Activated CD8-positive, alpha-beta memory T cell treated with anti-CD3 and anti-CD28 coated beads, Interleukin-2, amount 50 U/mL, for 1 hour (primary cell): ENCODE measurements around the gene CFB.
A peak's percentile ranks its signal among the peaks of the same experiment; 100 is the strongest.
"Not testable (repeated sequence)": the region's sequence is repeated elsewhere in the genome, so short reads cannot be mapped to it uniquely, and the experiment has no call there.

ENCODE experiments used
- DNase-seq: peaks from one replicate; pipeline ENCODE4 v3.0.0-alpha.2; 2020; ENCODE audit errors: extremely low read depth

CFB gene

GRCh38 chr6:31970604-31971271 is 24.8 kb downstream of the CFB start:
- no peak for DNase-seq

DNA sequence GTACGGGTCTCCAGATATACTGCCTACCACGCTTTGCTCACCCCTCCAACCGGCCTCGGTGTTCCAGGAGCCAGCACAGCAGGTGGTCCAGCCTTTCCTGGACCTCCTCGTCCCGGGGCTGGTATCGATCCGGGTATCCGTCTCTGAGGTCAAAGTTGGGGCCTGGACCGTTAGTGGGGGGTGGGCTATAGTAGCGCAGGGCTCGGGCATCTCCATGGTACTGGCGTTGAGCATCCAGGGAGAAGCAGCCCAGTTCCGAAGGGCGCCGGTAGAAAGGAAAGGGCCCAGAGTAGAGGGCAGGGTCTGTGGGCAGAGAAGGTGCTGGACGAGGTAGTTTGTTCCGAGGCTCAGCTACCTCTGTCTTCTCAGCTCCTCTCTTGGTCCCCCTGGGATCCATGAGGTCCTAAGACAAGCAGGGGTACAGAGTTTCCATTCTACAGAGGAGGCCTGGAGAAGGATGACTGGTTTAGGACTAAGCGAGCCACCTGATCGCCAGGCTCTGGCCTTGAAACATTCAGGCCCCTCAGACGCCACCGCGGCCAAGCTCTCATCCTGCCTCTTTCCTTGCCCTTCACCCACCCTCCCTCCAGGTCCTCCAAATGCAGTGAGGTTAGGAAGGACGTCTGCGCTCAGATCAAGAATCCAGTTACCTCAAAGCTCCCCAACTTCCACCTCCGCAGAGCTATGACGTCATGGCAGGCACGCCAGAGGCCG is 25.5 kb downstream of the CFB start:
- no peak for DNase-seq

- peak; percentile 99 for DNase-seq
Observed at GRCh38 chr6:31971993-31972708, 26.3 kb downstream of the CFB start, which contains the start of gene DXO. DXO (minus strand) TSS chr6:31972138; CDS start chr6:31971675, 463 bp downstream.

DNA sequence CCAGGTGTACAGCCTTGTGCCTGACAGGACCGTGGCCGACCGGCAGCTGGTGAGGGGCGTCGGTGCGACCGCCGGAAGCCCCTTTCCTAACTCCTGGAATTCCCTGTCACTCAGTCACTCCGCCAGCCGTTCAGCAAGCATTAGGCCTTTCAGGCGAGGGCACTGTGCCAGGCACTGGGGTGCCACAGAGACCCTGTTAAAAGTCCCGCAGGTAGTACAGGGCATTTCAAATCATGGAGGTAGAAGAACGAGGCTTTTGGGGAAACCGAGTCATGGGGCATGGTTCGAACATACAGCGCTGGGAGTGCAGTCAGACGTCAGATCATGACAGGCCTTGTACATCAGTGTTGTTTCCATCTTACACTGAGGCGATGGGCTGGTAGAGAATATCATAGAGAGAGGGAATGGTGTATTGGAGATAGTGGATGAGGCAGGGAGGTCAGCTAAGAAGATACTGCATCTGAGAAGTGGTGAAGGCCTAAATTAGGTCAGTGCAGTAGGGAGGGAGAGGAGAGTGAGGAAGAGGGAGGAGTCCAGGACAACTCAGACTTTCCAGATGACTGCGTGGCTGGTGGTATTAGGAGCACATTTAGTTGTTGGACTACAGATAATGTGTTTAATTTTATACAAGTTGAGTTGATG is 26.9 kb downstream of the CFB start:
- DNase-seq = no peak

- DNase-seq = not testable (repeated sequence)
Observed at GRCh38 chr6:31976065-31976464, 30.2 kb downstream of the CFB start.

DNA sequence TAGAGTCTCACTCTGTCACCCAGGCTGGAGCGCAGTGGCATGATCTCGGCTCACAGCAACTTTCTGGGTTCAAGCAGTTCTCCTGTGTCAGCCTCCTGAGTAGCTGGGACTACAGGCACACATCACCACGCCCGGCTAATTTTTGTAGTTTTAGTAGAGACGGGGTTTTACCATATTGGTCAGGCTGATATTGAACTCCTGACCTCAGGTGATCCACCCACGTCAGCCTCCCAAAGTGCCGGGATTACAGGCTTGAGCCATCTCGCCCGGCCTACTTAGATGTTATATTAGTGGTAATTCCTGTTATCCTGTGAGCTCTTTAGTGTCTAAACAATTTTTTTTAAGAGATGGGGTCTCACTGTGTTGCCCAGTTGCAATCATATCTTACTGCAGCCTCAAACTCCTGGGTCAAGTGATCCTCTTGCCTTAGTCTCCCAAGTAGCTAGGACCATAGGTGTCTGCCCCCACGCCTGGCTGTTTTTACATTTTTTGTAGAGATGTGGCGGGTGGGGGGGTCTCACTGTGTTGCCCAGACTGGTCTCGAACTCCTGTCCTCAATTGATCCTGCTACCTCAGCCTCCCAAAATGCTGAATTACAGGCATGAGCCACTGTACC is 32.0 kb downstream of the CFB start:
- DNase-seq = no peak

DNA sequence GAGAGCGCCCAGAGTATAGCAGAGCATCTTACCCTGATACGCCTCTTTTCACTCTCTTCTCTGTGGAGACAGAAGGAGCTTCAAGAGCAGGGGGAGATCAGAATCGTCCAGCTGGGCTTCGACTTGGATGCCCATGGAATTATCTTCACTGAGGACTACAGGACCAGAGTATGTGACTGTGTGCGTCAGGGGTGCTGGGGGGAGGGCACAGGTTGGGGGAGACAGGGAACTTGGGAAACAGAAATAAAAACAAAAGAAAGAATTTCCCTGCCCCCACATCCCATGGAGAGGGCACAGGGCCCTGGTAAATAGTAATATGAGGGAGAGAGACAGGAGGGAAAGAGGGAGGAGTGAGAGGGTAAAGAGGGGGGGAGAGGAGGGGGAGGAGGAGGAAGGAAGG is 32.9 kb downstream of the CFB start:
- DNase-seq = no peak

DNA sequence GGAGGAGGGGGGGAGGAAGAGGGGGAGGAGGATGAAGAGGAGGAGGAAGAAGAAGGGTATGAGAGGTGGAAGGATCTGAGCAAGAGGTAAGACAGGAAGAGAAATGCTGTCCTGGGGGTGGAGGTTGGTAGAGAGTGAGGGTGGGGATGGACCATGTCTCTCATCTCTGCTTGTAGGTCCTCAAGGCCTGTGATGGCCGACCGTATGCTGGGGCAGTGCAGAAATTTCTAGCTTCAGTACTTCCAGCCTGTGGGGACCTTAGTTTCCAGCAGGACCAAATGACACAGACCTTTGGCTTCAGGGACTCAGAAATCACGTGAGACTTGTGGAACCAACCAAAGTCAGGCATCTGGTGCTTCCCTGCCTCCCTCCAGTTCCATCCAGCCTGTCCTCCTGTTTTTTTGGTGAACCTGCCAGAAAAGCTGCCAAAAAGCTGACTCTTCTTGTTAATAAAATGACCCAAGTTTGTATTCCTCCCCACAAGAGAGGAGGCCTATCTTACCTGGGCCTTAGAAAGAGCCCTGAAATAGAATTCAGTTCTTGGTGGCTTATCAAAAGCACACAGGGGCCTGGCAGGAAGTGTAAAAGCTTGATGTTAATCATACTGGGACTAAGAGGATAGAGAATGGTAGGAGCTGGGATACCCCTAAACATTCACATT is 33.5 kb downstream of the CFB start:
- no peak for DNase-seq

DNA sequence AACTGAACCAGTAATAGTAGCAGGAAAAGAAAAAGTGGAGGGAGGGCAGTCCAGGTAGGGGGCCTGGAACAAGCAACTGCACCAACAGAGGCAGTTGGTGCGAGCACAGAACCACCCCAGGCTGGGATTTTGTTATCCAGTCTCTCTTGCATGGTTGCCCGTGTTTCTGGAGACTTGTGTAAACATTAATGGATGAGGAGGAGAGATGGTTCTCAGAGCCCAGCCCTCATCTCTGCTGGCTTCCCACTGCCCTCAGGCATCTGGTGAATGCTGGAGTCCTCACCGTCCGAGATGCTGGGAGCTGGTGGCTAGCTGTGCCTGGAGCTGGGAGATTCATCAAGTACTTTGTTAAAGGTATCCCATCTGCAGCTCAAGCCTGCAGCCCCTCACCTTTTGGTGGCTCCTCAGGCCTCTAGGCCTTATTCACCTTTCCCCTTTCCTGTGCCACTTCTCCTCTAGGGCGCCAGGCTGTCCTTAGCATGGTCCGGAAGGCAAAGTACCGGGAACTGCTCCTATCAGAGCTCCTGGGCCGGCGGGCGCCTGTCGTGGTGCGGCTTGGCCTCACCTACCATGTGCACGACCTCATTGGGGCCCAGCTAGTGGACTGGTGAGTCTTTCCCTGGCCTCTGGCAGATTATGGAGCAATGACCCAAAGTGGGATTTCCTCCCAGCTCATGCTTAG is 34.4 kb downstream of the CFB start:
- DNase-seq = not testable (repeated sequence)

GRCh38 chr6:31980998-31981397 is 35.1 kb downstream of the CFB start:
- DNase-seq = not testable (repeated sequence)

DNA sequence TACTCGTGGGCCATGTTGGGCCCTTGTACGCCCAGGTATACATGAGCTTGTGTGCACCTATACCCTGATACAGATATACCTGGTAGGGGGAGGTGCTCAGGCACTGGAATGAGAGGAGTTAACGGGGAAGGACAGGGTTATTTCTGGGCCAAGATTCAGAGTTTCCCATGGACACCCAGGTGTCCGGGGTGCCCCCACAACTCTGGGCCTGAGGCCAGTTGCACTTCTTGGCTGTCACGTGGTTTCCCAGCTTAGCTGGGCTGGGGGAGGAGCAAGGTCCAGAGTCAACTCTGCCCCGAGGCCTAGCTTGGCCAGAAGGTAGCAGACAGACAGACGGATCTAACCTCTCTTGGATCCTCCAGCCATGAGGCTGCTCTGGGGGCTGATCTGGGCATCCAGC is 35.8 kb downstream of the CFB start, which contains the start of gene C4A:
Gene C4A, plus strand, starts transcription at position 314 of the 400 bp plus-strand sequence. Its CDS starts 51 bp downstream, at position 365.
- not testable (repeated sequence) for DNase-seq

DNA sequence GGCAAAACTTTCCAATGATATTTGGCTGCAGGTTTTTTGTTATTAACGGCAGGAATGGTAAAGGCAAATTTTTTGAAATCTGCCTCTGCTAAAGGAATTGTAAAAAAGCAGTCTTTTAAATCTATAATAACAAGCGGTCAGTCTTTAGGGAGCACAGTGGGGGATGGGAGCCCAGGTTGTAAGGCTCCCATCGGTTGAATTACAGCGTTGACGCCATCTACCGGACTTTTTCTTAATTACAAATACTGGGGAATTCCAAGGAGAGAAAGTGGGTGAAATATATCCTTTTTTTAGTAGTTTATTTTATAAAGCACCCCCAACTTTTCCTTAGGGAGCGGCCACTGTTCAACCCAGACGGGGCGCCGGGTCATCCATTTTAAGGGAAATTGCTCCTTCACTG is 43.5 kb downstream of the CFB start:
- not testable (repeated sequence) for DNase-seq

DNA sequence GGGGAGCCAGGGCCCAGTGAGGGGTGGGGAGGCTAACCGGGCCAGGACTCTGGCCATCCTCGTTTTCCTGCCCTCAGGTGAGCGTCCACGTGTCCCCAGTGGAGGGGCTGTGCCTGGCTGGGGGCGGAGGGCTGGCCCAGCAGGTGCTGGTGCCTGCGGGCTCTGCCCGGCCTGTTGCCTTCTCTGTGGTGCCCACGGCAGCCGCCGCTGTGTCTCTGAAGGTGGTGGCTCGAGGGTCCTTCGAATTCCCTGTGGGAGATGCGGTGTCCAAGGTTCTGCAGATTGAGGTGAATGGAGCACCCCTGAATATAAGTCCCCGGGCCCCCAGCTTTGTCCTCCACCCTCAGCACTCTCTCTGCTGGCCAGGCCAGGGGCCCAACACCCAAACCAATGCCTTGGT is 48.5 kb downstream of the CFB start:
- not testable (repeated sequence) for DNase-seq

- not testable (repeated sequence) for DNase-seq
Observed at GRCh38 chr6:31996385-31996784, 50.5 kb downstream of the CFB start.
